Thyroid gland (tissue), 4 donors: Measurements from ENCODE around the gene GALNT8. TPM values are rescaled to one million over a fixed set of nuclear protein-coding genes. Genes with fewer than 3 reads are reported as not detected.

ENCODE experiments used
- DNase-seq, 2 donors: peaks; one replicate each; pipeline ENCODE4 v3.0.0-alpha.2; 2019
- H3K27ac ChIP-seq, 3 donors: fragments of 200-600 bp; sonication (generic); 1 replicate in 2 of 3; 2 replicates in 1 of 3; pipeline ENCODE4 v1.5.1; 2016 to 2019; ENCODE audit warnings: mild to moderate bottlenecking in 1 of 3, moderate library complexity in 1 of 3
- H3K27me3 ChIP-seq: fragments of 200-600 bp; sonication (generic); one replicate; pipeline ENCODE4 v1.5.1; 2019
- H3K36me3 ChIP-seq, 2 donors: fragments of 200-600 bp; sonication (generic); one replicate each; pipeline ENCODE4 v1.5.1; 2016 to 2019
- H3K4me1 ChIP-seq, 2 donors: fragments of 200-600 bp; sonication (generic); one replicate each; pipeline ENCODE4 v1.5.1; 2017 to 2019
- H3K4me3 ChIP-seq, 3 donors: fragments of 200-600 bp; sonication (generic); replicated peaks in 1 of 3; 1 replicate in 2 of 3; 2 replicates in 1 of 3; pipeline ENCODE4 v1.5.1; 2016; ENCODE audit warnings: mild to moderate bottlenecking in 1 of 3
- H3K9me3 ChIP-seq: fragments of 200-600 bp; sonication (generic); one replicate; pipeline ENCODE4 v1.5.1; 2017
- POLR2A ChIP-seq, 2 donors: fragments of 450-650 bp; IDR thresholded peaks; one replicate each; pipeline ENCODE4 v1.6.1; 2017; ENCODE audit warnings: antibody characterized with exemption in 2 of 2, mild to moderate bottlenecking in 2 of 2, moderate library complexity in 1 of 2
- WGBS, 2 donors: methylation state at CpG; one replicate each; pipeline ENCODE4 v1.1.5; 2017; 5-methylcytosine and 5-hydroxymethylcytosine counted together
- intact Hi-C: fragments of 100-400 bp; cut with DNase I; formaldehyde crosslinking; loops from one replicate; pipeline ENCODE4 v1.15.1; 2023
- total RNA-seq, 4 donors: library from RNA; depleted of rRNA; stranded (reverse); fragments of >200 nt; gene quantifications; one replicate each; pipeline ENCODE4 v1.2.3, GENCODE V29; 2016
- TF ChIP-seq, protein P1 (sequence below), 6 experiments: fragments of 200-600 bp in 3 of 6; fragments of 450-650 bp in 3 of 6; sonication (generic) in 3 of 6; IDR thresholded peaks; one replicate each; pipeline ENCODE4 v1.5.1; 2016 to 2019; ENCODE audit warnings: antibody characterized with exemption in 6 of 6, mild to moderate bottlenecking in 2 of 6, inconsistent platforms in 1 of 6, moderate library complexity in 1 of 6

Gene GALNT8
- total RNA-seq, 4 donors from 2014 or later: 0.54 to 0.78 TPM; not detected in 2

DNA sequence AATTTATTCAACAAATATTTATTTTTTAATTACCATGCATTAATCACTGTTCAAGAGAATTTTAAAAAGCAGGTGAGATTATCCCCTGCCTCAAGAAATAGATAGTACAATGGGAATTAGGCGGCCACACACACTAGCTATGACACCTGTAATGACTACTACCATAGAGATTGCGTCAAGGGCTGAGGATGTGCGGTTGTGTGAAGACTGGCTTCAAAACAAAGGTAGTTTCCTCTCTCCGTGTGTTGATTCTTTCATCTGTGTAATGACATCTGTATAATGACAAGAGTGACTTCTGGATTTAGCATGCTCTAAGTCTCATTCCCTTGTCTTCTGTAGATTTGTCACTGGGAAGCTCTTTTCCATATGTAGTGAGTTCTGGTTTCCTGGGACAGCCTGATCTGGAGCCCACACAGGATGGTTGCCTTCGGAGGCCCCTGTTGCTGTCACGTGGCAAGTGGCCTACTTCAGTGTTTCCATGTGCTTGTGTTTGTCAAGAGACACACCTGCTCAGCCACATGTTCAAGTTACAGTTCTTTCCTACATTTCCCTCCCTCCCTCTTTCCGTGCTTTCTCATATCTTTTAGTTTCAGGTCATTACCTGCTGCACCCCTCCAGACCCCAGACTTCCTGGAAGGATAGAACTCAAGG, 64.3 kb downstream of the GALNT8 start:
- Histone ChIP-seq H3K27me3 (no peaks in the 10 kb centered on the region), H3K4me3 (no peak overlapping the region), H3K9me3 (no peaks in the 10 kb centered on the region), H3K36me3 (no peaks in the 10 kb centered on the region), H3K27ac (no peak overlapping the region), H3K4me1 (no peaks in the 10 kb centered on the region)
- intact Hi-C loops: no loop called here
- no peak for DNase-seq
- TF ChIP-seq POLR2A (IDR thresholded peaks at IDR 0.05): no peak
- TF ChIP-seq, protein P1, sequence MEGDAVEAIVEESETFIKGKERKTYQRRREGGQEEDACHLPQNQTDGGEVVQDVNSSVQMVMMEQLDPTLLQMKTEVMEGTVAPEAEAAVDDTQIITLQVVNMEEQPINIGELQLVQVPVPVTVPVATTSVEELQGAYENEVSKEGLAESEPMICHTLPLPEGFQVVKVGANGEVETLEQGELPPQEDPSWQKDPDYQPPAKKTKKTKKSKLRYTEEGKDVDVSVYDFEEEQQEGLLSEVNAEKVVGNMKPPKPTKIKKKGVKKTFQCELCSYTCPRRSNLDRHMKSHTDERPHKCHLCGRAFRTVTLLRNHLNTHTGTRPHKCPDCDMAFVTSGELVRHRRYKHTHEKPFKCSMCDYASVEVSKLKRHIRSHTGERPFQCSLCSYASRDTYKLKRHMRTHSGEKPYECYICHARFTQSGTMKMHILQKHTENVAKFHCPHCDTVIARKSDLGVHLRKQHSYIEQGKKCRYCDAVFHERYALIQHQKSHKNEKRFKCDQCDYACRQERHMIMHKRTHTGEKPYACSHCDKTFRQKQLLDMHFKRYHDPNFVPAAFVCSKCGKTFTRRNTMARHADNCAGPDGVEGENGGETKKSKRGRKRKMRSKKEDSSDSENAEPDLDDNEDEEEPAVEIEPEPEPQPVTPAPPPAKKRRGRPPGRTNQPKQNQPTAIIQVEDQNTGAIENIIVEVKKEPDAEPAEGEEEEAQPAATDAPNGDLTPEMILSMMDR (IDR thresholded peaks at IDR 0.05): no peak
- WGBS, 2 donors: 85 to 90% methylated on average over 7 of the region's 7 CpGs

DNA sequence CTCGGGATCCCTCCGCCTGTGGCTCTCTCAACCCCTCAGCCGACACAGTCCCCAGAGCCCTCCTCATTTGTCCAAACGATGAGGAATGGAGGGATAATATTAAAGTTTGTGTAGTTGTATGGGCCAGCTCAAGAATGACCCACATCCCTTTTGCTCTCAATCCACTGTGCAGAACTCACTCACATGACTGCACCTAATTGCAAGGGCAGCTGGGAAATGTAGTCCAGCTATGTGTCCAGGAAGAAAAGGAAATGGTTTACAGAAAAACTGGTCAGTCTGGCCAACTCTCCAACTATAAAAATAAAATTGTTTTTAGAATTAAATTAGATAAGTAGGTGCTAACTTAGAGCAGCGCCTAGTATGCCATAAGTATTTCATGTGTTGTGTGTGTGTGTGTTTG, 66.6 kb downstream of the GALNT8 start:
- Histone ChIP-seq H3K27ac (no peak overlapping the region), H3K27me3 (no peaks in the 10 kb centered on the region), H3K36me3 (no peaks in the 10 kb centered on the region), H3K4me1 (no peaks in the 10 kb centered on the region), H3K4me3 (no peak overlapping the region), H3K9me3 (no peaks in the 10 kb centered on the region)
- intact Hi-C loops: no loop called here
- TF ChIP-seq, protein P1 (IDR thresholded peaks at IDR 0.05): no peak
- no peak for TF ChIP-seq POLR2A (IDR thresholded peaks at IDR 0.05)
- no peak for DNase-seq
- WGBS, 2 donors: 92 to 95% methylated on average over 5 of the region's 5 CpGs

DNA sequence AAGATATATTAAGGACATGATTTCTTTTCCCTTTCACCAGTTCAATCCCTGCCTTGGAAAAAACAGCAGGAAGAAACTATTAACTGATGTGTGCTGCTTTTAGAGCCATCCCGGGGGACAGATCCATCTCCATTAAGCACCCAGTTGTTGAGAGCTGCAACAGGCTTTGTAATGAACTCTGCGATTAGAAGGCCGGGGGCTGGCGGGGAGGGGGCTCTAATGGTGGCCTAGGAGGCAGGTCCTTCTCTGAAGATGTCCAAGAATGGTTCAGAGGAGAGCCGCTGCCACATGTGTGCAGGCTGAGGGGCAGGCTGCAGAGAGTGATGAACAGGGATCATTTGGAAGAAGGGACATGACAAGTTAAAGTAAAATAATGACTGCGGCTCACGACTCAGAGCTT, 67.8 kb downstream of the GALNT8 start:
- Histone ChIP-seq H3K36me3 (no peaks in the 10 kb centered on the region), H3K4me1 (no peaks in the 10 kb centered on the region), H3K9me3 (no peaks in the 10 kb centered on the region), H3K4me3 (no peak overlapping the region), H3K27ac (no peak overlapping the region), H3K27me3 (no peaks in the 10 kb centered on the region)
- 56 to 67% methylated on average over 7 of the region's 7 CpGs for WGBS, 2 donors
- no peak for DNase-seq
- TF ChIP-seq POLR2A (IDR thresholded peaks at IDR 0.05): no peak
- TF ChIP-seq, protein P1 (IDR thresholded peaks at IDR 0.05): no peak
- intact Hi-C loops: no loop called here

DNA sequence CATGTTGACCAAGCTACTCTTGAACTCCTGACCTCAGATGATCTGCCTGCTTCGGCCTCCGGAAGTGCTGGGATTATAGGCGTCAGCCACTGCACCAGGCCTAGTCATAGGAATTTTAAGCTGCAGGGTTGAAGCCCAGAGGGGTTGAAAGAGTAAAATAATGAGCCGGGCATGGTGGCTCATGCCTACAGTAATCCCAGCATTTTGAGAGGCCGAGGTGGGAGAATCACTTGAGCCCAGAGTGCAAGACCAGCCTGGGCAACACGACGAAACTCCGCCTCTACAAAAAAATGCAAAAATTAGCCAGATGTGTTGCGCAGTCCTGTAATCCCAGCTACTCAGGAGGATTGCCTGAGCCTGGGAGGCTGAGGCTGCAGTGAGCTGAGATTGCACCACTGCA, 69.6 kb downstream of the GALNT8 start:
- Histone ChIP-seq H3K4me1 (no peaks in the 10 kb centered on the region), H3K36me3 (no peaks in the 10 kb centered on the region), H3K9me3 (no peaks in the 10 kb centered on the region), H3K27ac (no peak overlapping the region), H3K4me3 (no peak overlapping the region), H3K27me3 (no peaks in the 10 kb centered on the region)
- no peak for DNase-seq
- no peak for TF ChIP-seq POLR2A (IDR thresholded peaks at IDR 0.05)
- TF ChIP-seq, protein P1 (IDR thresholded peaks at IDR 0.05): no peak
- 92 to 93% methylated on average over 9 of the region's 9 CpGs for WGBS, 2 donors
- intact Hi-C loops: no loop called here

DNA sequence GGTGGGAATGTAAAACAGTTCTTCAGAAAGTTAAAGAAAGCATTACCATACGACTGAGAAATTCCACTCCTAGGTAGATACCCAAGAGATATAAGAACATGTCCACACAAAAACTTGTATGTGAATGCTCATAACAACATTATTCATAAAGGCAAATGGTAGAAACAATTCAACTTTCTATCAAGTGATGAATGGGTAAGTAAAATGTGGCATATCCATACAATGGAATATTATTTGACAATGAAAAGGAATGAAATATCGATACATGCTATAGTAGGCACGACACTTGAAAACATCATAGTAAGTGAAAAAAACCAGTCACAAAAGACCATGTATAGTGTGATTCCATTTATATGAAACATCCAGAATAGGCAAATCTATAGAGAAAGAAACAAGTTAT, 71.3 kb downstream of the GALNT8 start:
- H3K36me3 ChIP-seq: no peaks in the 10 kb centered on the region
- no peaks in the 10 kb centered on the region for H3K27me3 ChIP-seq
- no peak overlapping the region for H3K4me3 ChIP-seq
- DNase-seq: no peak
- TF ChIP-seq POLR2A (IDR thresholded peaks at IDR 0.05): no peak
- TF ChIP-seq, protein P1 (IDR thresholded peaks at IDR 0.05): no peak
- whole genome bisulfite sequencing, 2 donors: 94 to 96% methylated on average over 3 of the region's 3 CpGs
- H3K4me1 ChIP-seq: no peaks in the 10 kb centered on the region
- no peaks in the 10 kb centered on the region for H3K9me3 ChIP-seq
- no peak overlapping the region for H3K27ac ChIP-seq
- intact Hi-C loops: no loop called here
